Stomach (tissue), 4 donors: ENCODE data around the gene USP54.

Experiments used
- CTCF ChIP-seq, 7 experiments: fragments of 450-650 bp in 4 of 7; fragments of 200-600 bp in 3 of 7; sonication (generic) in 3 of 7; IDR thresholded peaks; one replicate each; pipeline ENCODE4 v1.5.1; 2016 to 2019; ENCODE audit warnings: antibody characterized with exemption in 7 of 7, control low read depth in 2 of 7, mild to moderate bottlenecking in 1 of 7
- POLR2AphosphoS5 ChIP-seq, 3 donors: sonication (generic); formaldehyde crosslinking; IDR thresholded peaks; one replicate each; pipeline ENCODE4 v1.6.1; 2016; ENCODE audit warnings: antibody characterized with exemption in 3 of 3

GRCh38 chr10:73456187-73456890 lies 134.8 kb downstream of the USP54 start:
- TF ChIP-seq CTCF (IDR thresholded peaks at IDR 0.05) (no peak), POLR2AphosphoS5 (IDR thresholded peaks at IDR 0.05) (no peak)
